ENCODE measurements around the gene UPB1.

UPB1 gene

DNA sequence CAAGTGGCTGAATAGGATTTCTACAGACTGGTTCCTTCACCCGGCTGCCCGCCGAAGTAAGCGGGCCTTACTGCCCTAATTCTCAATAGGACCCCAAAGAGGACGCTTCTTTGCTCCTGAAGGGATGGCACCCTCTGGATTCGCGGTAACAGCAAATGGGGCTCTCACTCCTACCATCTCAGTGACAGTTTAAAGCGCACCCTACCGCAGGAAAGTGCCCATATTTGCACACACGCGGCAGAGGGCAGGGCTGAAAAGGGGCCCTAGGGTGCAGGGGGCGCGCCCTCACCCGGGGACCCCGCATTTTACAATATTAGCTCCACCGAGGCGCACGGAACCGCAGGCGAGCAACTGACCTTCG lies 985 bp upstream of the UPB1 start:
- Mint-ChIP-seq H3K27ac (no peak overlapping the region), H3K4me3 (no peak overlapping the region), H3K36me3 (peaks cover 4% of the 10 kb centered on the region), H3K4me1 (ENCODE audit: low read depth) (peaks cover 17% of the 10 kb centered on the region), H3K27me3 (peaks cover 4% of the 10 kb centered on the region), H3K9me3 (ENCODE audit: low read depth) (no peaks in the 10 kb centered on the region)

DNA sequence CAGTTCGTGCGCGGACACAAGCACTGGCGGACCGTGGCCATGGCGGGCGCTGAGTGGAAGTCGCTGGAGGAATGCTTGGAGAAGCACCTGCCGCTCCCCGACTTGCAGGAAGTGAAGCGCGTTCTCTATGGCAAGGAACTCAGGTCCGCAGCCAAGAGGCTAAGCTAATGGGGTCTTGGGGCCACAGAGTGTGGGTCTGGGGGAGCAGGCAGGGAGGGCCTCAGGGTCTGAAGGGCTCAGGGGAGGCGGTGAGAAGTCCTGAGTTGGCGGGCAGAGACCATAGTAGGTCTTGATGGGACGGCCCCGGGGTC lies 188 bp downstream of the UPB1 start:
- Mint-ChIP-seq H3K36me3 (peaks cover 4% of the 10 kb centered on the region), H3K27me3 (peaks cover 4% of the 10 kb centered on the region), H3K27ac (no peak overlapping the region), H3K9me3 (ENCODE audit: low read depth) (no peaks in the 10 kb centered on the region), H3K4me3 (no peak overlapping the region), H3K4me1 (ENCODE audit: low read depth) (peaks cover 17% of the 10 kb centered on the region)

DNA sequence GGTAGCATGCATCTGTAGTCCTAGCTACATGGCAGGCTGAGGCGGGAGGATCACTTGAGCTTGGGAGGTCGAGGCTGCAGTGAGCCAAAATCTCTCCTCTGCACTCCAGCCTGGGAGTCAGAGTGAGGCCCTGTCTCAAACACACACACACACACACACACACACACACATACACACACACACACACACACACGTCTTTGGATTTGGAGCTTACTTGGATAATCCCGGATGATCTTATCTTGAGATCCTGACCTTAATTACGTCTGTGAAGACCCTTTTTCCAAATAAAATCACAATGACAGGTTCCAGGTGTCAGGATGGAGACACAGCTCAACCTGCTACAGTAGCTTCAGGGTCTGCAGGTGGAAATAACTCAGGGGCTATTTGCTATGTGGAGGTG lies 1.1 kb downstream of the UPB1 start:
- Mint-ChIP-seq H3K4me1 (ENCODE audit: low read depth) (peaks cover 17% of the 10 kb centered on the region), H3K36me3 (peaks cover 4% of the 10 kb centered on the region), H3K4me3 (no peak overlapping the region), H3K27ac (no peak overlapping the region), H3K27me3 (peaks cover 4% of the 10 kb centered on the region), H3K9me3 (ENCODE audit: low read depth) (no peaks in the 10 kb centered on the region)

DNA sequence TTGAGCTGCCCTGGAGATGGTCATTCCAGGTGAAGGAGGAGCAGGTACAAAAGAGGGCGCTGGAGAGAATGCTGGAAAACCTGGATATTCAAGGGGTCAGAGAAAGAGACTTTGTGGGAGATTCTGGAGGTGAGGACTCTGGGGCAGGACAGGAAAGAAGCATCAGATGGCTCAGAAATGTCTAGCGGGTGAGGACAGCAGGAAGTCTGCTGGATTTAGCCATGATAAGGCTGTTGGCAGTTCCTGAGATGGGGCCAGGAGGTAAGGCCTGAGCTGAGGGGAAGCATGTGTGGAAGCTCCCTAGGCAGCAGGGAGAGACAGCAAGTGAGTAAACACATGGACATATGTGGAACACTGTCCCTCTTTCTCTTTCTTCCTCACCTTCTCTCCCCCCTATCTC lies 1.5 kb downstream of the UPB1 start:
- H3K36me3 Mint-ChIP-seq: peaks cover 4% of the 10 kb centered on the region
- H3K4me1 Mint-ChIP-seq (ENCODE audit: low read depth): peaks cover 17% of the 10 kb centered on the region
- H3K4me3 Mint-ChIP-seq: no peak overlapping the region
- no peaks in the 10 kb centered on the region for H3K9me3 Mint-ChIP-seq (ENCODE audit: low read depth)
- no peak overlapping the region for H3K27ac Mint-ChIP-seq
- H3K27me3 Mint-ChIP-seq: peaks cover 4% of the 10 kb centered on the region

DNA sequence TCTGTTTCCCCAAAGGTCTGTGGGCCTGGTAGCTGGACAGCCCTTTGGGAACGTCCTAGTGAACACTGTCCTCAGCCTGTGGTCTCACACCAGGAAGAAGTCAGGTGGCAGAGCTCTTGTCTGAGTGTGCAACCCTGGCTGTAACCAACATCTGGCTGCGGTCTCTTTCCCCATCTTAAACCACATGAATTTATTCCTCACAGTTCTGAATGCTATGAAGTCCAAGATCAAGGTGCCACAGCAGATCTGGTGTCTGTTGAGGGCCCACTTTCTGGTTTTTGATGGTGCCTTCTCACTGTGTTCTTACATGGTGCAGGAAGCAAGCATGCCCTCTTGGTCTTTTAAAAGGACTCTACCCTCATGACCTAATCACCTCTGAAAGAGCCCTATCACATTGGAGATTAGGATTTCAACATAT lies 2.7 kb downstream of the UPB1 start:
- H3K27ac Mint-ChIP-seq: no peak overlapping the region
- H3K27me3 Mint-ChIP-seq: no peaks in the 10 kb centered on the region
- H3K9me3 Mint-ChIP-seq (ENCODE audit: low read depth): no peaks in the 10 kb centered on the region
- H3K4me3 Mint-ChIP-seq: no peak overlapping the region
- peaks cover 17% of the 10 kb centered on the region for H3K4me1 Mint-ChIP-seq (ENCODE audit: low read depth)
- no peaks in the 10 kb centered on the region for H3K36me3 Mint-ChIP-seq

DNA sequence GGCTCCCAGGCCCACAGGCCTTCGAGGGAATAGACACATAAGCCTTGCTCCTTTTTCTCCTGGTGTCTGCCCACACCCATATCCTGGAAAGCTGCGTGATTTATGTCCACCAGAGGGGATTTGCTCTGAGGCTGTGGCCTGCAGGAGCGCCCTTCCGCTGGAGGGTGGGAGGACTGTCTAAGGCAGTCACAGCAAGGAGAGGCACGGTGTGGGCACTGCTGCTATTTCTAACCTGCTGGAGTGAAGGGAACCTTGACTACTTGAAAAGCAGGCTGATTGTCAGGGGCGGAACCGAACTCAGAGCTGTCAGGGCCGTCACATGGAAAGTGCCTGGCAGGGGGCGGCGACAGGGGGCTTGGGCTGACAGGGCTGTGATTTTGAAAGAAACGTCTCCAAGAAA lies 3.7 kb downstream of the UPB1 start:
- Mint-ChIP-seq H3K27ac (no peak overlapping the region), H3K4me1 (ENCODE audit: low read depth) (peaks cover 23% of the 10 kb centered on the region), H3K27me3 (no peaks in the 10 kb centered on the region), H3K36me3 (no peaks in the 10 kb centered on the region), H3K9me3 (ENCODE audit: low read depth) (no peaks in the 10 kb centered on the region), H3K4me3 (no peak overlapping the region)

DNA sequence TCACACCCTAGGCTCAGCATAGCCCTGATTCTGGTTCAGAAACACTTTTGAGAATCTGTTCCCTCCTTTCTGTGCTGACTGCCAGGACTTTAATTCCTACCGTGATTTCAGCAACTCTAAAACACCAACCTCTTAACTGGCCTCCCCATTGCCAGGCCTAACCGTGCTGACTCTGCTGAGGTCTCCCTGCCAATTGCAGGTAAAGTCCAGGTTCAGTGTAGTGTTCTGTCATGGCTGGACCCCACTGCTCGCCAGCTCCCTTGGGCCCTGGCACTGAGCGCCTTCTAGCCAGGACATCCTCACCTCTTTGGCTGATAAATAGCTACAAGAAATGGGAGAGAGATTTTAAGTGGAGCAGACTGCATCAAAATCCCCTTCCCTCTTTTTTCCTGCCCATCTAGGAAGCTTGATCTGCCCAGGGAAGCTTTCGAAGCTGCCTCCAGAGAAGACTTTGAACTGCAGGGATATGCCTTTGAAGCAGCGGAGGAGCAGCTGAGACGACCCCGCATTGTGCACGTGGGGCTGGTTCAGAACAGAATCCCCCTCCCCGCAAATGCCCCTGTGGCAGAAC lies 4.7 kb downstream of the UPB1 start:
- Mint-ChIP-seq H3K4me1 (ENCODE audit: low read depth) (peaks cover 23% of the 10 kb centered on the region), H3K27me3 (no peaks in the 10 kb centered on the region), H3K27ac (no peak overlapping the region), H3K4me3 (no peak overlapping the region), H3K36me3 (no peaks in the 10 kb centered on the region), H3K9me3 (ENCODE audit: low read depth) (no peaks in the 10 kb centered on the region)

DNA sequence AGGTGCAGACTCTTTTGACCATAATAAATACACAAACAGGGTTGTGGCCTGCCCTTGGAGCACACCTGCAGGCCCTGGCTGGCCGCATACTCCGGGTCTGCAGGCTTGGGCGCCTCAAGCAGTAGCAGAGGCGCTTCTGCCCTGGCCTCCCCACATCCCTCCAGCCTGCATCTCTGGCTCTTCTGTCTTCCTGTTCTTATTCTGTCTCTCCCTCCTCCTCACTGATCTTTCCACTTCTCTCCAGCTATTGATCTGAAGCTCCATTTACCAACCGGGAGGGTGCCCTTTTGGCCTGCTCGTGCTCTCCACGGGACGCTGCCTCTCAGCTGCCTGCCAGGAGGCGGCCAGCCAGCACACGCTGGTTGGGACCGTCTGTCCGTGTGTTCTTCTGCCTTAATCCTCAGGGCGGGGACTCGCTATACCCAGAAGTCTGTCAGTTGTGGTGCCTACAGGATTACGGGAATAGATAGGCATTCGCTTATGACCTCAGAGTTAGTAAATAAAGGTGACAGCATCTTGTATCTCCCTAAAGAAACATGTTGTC lies 5.2 kb downstream of the UPB1 start:
- Mint-ChIP-seq H3K27me3 (no peaks in the 10 kb centered on the region), H3K27ac (no peak overlapping the region), H3K9me3 (ENCODE audit: low read depth) (no peaks in the 10 kb centered on the region), H3K4me1 (ENCODE audit: low read depth) (peaks cover 23% of the 10 kb centered on the region), H3K4me3 (no peak overlapping the region), H3K36me3 (no peaks in the 10 kb centered on the region)

DNA sequence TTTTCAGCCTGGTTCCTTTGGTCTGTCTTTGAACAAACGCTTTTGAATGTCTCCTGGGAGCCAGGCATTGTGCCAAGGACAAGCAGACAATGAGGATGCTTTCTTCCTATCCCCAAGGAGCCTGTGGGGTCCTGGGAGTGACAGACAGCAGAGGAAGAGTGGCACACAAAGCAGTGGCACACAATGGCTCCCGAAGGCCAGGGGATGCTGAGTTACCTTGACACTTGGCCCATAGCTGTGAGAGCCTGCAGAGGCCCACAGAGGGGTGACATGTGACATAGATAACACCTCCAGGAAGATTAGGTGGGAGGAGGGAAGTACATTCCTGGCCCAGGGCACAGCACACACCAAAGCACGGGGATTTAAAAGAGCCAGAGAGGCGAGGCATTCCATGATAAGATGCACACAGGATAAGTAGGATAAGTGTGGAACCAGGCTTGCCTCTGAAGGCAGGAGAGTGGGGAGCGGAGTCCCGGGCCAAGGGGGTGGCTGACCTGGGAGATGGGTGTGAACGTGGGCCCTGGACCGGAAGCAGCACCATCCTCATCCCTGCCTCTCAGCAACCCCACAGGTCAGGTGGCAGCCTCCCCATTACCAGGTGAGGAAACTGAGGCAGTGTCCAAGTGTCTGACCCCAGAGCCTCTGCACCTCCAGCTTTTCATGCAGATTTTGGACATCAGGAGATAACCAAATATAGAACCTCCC lies 6.3 kb downstream of the UPB1 start:
- peaks cover 23% of the 10 kb centered on the region for H3K4me1 Mint-ChIP-seq (ENCODE audit: low read depth)
- H3K27ac Mint-ChIP-seq: no peak overlapping the region
- H3K9me3 Mint-ChIP-seq (ENCODE audit: low read depth): no peaks in the 10 kb centered on the region
- H3K27me3 Mint-ChIP-seq: no peaks in the 10 kb centered on the region
- H3K36me3 Mint-ChIP-seq: no peaks in the 10 kb centered on the region
- no peak overlapping the region for H3K4me3 Mint-ChIP-seq

DNA sequence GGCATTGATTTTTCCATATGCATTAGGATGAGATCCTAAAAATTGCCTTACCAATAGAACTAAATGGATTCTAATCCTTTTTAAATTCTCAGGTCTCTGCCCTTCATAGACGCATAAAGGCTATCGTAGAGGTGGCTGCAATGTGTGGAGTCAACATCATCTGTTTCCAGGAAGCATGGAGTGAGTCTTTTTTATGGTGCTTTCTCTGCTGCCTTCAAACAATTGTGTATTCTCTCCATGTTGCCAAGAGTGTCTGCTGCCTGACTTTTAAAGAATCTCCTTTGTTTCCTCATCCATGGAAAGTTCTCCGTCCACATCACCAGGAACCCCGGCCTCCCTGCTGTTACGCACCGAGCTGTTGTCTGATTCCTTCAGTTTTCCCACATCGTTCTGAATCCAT lies 6.9 kb downstream of the UPB1 start:
- Mint-ChIP-seq H3K4me3 (no peak overlapping the region), H3K9me3 (ENCODE audit: low read depth) (no peaks in the 10 kb centered on the region), H3K27me3 (no peaks in the 10 kb centered on the region), H3K36me3 (no peaks in the 10 kb centered on the region), H3K27ac (no peak overlapping the region), H3K4me1 (ENCODE audit: low read depth) (peaks cover 23% of the 10 kb centered on the region)

DNA sequence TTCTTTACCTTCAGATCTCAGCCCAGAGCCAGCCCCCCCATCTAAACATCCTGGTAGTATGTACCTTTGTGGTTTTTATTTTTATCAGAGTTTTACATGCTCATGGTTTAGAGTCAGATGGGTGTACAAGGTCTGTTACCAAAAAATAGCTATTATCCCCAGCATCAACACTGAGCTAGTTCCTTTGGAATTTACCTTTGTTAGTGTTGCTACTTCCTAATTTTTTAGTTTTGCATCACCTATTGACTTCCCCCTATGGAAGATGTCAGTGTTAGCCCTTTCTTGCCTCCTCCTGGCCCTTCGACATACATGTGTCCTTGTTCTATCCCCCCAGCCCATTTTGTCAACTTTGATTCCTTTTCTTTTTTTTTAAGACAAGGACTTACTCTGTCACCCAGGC lies 7.4 kb downstream of the UPB1 start:
- Mint-ChIP-seq H3K9me3 (ENCODE audit: low read depth) (no peaks in the 10 kb centered on the region), H3K36me3 (no peaks in the 10 kb centered on the region), H3K27ac (no peak overlapping the region), H3K4me3 (no peak overlapping the region), H3K4me1 (ENCODE audit: low read depth) (peaks cover 21% of the 10 kb centered on the region), H3K27me3 (no peaks in the 10 kb centered on the region)

DNA sequence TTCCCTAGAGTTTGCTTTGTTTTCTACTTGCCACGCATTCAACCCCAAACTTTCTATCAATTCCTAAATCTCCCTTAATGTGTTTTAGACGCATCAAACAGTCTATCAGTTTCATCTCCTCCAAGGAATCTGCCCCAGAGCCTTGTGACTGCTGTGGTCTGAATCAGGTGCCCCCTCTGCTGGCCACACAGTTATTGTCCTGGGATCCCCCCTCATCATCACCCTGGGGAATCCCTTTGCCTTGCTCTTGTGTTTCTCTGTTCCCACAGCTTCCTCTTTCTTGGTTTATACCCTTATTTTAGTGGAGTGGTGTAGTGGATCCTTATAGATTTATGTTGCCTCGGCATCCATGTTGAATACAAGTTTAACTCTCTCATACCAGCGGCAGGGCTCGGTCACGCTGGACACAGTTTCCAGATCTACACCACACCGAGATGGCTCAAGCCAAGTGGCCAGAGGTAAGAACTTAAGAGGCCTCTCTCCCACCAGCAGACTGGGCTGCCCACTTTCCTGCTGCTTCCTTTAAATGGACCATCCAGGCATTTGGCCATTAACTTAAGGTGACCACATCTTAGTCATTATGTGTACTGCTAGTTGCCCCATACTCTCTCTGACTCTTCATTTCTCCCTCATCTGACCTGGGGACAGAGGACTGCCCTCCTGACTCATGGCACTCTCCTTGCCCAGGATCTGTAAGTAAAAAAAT lies 8.2 kb downstream of the UPB1 start:
- no peaks in the 10 kb centered on the region for H3K36me3 Mint-ChIP-seq

DNA sequence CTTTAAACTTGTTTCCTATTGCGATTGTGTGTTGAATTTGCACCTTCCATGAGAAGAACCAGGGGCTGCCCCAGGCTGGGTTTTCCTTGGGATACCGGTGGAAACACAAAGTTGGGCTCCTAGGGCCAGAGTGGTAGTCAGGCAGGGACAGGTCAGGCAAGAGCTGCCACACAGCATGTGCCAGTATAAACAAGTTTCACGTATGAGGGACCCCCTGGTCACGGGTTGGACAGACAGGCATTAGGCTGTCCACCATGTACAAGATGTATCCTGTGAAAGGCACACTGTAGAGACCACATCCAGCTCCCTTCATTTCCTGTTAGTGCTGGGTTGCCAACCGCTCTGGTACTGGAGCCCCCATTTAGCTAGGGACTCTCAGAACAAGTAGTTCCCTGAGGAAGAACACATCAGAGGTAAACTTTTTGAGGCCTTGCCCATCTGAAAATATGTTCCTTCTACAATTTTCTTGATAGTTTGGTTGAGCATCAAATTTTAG lies 8.8 kb downstream of the UPB1 start:
- no peaks in the 10 kb centered on the region for H3K27me3 Mint-ChIP-seq
- H3K27ac Mint-ChIP-seq: no peak overlapping the region
- no peak overlapping the region for H3K4me3 Mint-ChIP-seq
- no peaks in the 10 kb centered on the region for H3K36me3 Mint-ChIP-seq
- H3K4me1 Mint-ChIP-seq (ENCODE audit: low read depth): peaks cover 7% of the 10 kb centered on the region
- H3K9me3 Mint-ChIP-seq (ENCODE audit: low read depth): no peaks in the 10 kb centered on the region

More for the DNA sequence above, 8.2 kb downstream of the UPB1 start:
- Mint-ChIP-seq H3K27me3 (no peaks in the 10 kb centered on the region), H3K4me1 (ENCODE audit: low read depth) (peaks cover 13% of the 10 kb centered on the region), H3K9me3 (ENCODE audit: low read depth) (no peaks in the 10 kb centered on the region), H3K27ac (no peak overlapping the region), H3K4me3 (no peak overlapping the region)

DNA sequence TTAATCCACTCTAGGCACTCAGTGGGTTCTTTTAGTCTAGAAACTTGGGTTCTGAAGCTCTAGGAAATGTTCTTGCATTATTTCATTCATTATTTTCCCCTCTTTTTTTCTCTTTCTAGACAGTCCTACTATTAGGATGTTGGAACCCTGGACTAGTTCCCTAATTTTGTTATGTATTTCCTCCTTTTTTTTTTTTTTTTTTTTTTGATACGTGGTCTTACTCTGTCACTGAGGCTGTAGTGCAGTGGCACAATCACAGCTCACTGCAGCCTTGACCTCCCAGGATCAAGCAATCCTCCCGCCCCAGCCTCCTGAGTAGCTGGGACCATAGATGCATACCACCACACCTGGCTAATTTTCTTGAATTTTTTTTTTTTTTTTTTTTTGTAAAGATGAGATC lies 9.4 kb downstream of the UPB1 start:
- no peak overlapping the region for H3K27ac Mint-ChIP-seq
- H3K9me3 Mint-ChIP-seq (ENCODE audit: low read depth): no peaks in the 10 kb centered on the region
- no peak overlapping the region for H3K4me3 Mint-ChIP-seq
- H3K36me3 Mint-ChIP-seq: no peaks in the 10 kb centered on the region
- H3K4me1 Mint-ChIP-seq (ENCODE audit: low read depth): peaks cover 6% of the 10 kb centered on the region
- H3K27me3 Mint-ChIP-seq: no peaks in the 10 kb centered on the region

DNA sequence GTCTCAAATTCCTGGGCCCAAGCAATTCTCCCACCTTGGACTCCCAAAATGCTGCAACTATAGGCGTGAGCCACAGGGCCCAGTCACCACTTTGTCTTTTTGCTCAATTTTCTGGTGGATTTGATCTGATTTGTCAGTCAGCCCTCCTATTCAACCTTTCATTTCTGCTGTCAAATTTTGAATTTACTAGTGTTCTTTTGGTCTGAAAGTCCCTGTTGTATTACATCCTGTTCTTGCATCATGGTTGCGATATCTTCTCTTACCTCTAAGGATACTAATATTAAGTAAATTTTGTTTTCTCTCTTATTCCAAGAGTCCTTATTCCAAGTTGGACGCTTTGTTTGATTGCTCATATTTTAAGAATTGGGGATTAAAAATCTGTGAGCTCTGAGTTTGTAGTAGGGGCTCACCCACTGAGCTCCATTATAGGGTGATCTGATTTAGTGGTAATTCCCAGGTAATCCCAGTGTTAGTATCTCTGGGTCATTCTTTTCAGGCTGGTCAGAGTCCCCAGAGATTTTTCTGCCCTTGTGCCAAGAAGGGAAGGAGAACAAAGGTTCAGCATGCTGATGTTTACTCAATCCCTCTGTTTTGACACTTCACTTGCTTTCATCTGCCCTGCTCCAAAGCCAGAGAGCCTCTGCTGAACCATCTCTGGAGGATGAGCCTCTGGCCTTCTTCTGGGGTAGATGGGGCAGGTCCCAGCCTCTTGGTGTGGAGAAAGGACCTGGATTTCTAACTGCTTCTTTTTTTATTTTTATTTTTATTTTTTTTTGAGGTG lies 10.0 kb downstream of the UPB1 start:
- Mint-ChIP-seq H3K4me3 (no peak overlapping the region), H3K36me3 (no peaks in the 10 kb centered on the region), H3K27ac (no peak overlapping the region), H3K9me3 (ENCODE audit: low read depth) (no peaks in the 10 kb centered on the region), H3K4me1 (ENCODE audit: low read depth) (peaks cover 6% of the 10 kb centered on the region), H3K27me3 (no peaks in the 10 kb centered on the region)

Measured in activated naive CD8-positive, alpha-beta T cell (primary cell).